HepG2 (cell line): ENCODE data around the gene ZNF814. TPM values are rescaled to one million over a fixed set of nuclear protein-coding genes. Genes with fewer than 3 reads are reported as not detected.

Source experiments
- ATF1 ChIP-seq: IDR thresholded peaks from 2 replicates; pipeline ENCODE4 v1.6.1; 2016; ENCODE audit warnings: mild to moderate bottlenecking, control low read depth
- ATF3 ChIP-seq: sonication (generic); formaldehyde crosslinking; IDR thresholded peaks from 2 replicates; pipeline ENCODE4 v1.4.0; 2020; ENCODE audit warnings: missing genetic modification reagents
- BRCA1 ChIP-seq: sonication (generic); formaldehyde crosslinking; IDR thresholded peaks from 2 replicates; pipeline ENCODE4 v1.4.0; 2020; ENCODE audit warnings: missing genetic modification reagents
- ETS1 ChIP-seq: sonication (generic); formaldehyde crosslinking; IDR thresholded peaks from 2 replicates; pipeline ENCODE4 v1.4.0; 2020; ENCODE audit warnings: missing genetic modification reagents
- FOXA3 ChIP-seq: IDR thresholded peaks from 2 replicates; pipeline ENCODE4 v1.6.1; 2016; ENCODE audit warnings: missing genetic modification reagents, missing compliant biosample characterization
- GPN1 ChIP-seq: sonication (generic); formaldehyde crosslinking; IDR thresholded peaks from 2 replicates; pipeline ENCODE4 v1.5.1; 2020; ENCODE audit warnings: missing genetic modification reagents, borderline replicate concordance
- KLF9 ChIP-seq: IDR thresholded peaks from 2 replicates; pipeline ENCODE4 v1.6.1; 2016; ENCODE audit warnings: low read depth
- LCORL ChIP-seq, 2 experiments: fragments of 450-650 bp in 1 of 2; sonication (generic) in 1 of 2; formaldehyde crosslinking in 1 of 2; IDR thresholded peaks; 2 replicates each; pipeline versions ENCODE4 v1.5.0 to v1.6.1; 2017 to 2020; ENCODE audit warnings: antibody characterized with exemption in 1 of 2, missing genetic modification reagents in 1 of 2
- RARG ChIP-seq: sonication (generic); formaldehyde crosslinking; IDR thresholded peaks from 2 replicates; pipeline ENCODE4 v1.4.0; 2020; ENCODE audit warnings: low read depth, mild to moderate bottlenecking, missing genetic modification reagents
- RFX5 ChIP-seq: IDR thresholded peaks from 2 replicates; pipeline ENCODE4 v1.6.1; 2011; ENCODE audit warnings: low read depth, low read length, improper control_type of control experiment
- TARDBP ChIP-seq: sonication (generic); formaldehyde crosslinking; IDR thresholded peaks from 2 replicates; pipeline ENCODE4 v1.8.0; 2022; ENCODE audit warnings: mild to moderate bottlenecking, missing genetic modification reagents
- TGIF2 ChIP-seq: IDR thresholded peaks from 2 replicates; pipeline ENCODE4 v1.6.1; 2016; ENCODE audit warnings: control low read depth, missing compliant biosample characterization
- ZBTB40 ChIP-seq, 2 experiments: fragments of 450-650 bp in 1 of 2; sonication (generic) in 1 of 2; formaldehyde crosslinking in 1 of 2; IDR thresholded peaks; 2 replicates each; pipeline versions ENCODE4 v1.6.1 to v1.8.0; 2016 to 2022; ENCODE audit warnings: antibody characterized with exemption in 1 of 2, mild to moderate bottlenecking in 1 of 2, missing genetic modification reagents in 1 of 2
- ZFP36 ChIP-seq: fragments of 150-350 bp; IDR thresholded peaks from 2 replicates; pipeline ENCODE4 v1.6.1; 2018; ENCODE audit warnings: borderline replicate concordance, low read length, low read depth; ENCODE audit not compliant: partially characterized antibody
- ZFP36L1 ChIP-seq: sonication (generic); formaldehyde crosslinking; IDR thresholded peaks from 2 replicates; pipeline ENCODE4 v1.8.0; 2022; ENCODE audit warnings: mild to moderate bottlenecking, missing genetic modification reagents, moderate library complexity
- ZKSCAN1 ChIP-seq: fragments of 150-350 bp; IDR thresholded peaks from 2 replicates; pipeline ENCODE4 v1.6.1; 2014; ENCODE audit warnings: low read length
- ZNF12 ChIP-seq: sonication (generic); formaldehyde crosslinking; IDR thresholded peaks from 2 replicates; pipeline ENCODE4 v1.5.0; 2020; ENCODE audit warnings: missing genetic modification reagents
- ZNF235 ChIP-seq: sonication (generic); formaldehyde crosslinking; IDR thresholded peaks from 2 replicates; pipeline ENCODE4 v1.8.1; 2023; ENCODE audit warnings: mild to moderate bottlenecking, missing genetic modification reagents, borderline replicate concordance
- ZNF766 ChIP-seq: sonication (generic); formaldehyde crosslinking; IDR thresholded peaks from 2 replicates; pipeline ENCODE4 v1.5.0; 2020; ENCODE audit warnings: missing genetic modification reagents, borderline replicate concordance
- ZNF777 ChIP-seq: sonication (generic); formaldehyde crosslinking; IDR thresholded peaks from 2 replicates; pipeline ENCODE4 v1.4.0; 2020; ENCODE audit warnings: missing genetic modification reagents
- polyA plus RNA-seq, 8 experiments: library from polyadenylated mRNA; depleted of rRNA in 3 of 8; stranded (reverse) in 7 of 8; unstranded in 1 of 8; fragments of >200 nt; fragmentation: Illumina TruSeq in 4 of 8; extraction: Trizol in 4 of 8; gene quantifications; 2 replicates each; pipeline versions ENCODE4 v1.2.1 to v1.2.3, GENCODE V29; 2011 to 2016; ENCODE audit warnings: low read depth in 4 of 8, missing spikeins in 1 of 8, mixed read lengths in 1 of 8; ENCODE audit not compliant: insufficient read depth in 1 of 8
- total RNA-seq, 5 experiments: library from RNA; depleted of rRNA; stranded (reverse); fragments of >200 nt; fragmentation: Illumina TruSeq; extraction: Trizol; gene quantifications; 2 replicates each; pipeline ENCODE4 v1.2.3, GENCODE V29; 2016; ENCODE audit warnings: low read depth in 1 of 5

Gene ZNF814
- total and polyA plus RNA-seq, 2 of the 13 experiments (the other 11 are each of a cell fraction or from before 2014, with no cell fraction given), result 2.5 to 3.4 TPM

- TF ChIP-seq FOXA3 (peak; percentile 30), BRCA1 (0 out of 2 replicates have a peak, but pooled peaks have one; percentile 37), ZNF766 (CRISPR knock-in tag) (no peak), ZKSCAN1 (no peak), ETS1 (CRISPR knock-in tag) (no peak), TARDBP (CRISPR knock-in tag) (peak; percentile 71; the same call in 1 of the 2 replicates), RFX5 (no peak; the same call in 1 of the 2 replicates), ATF1 (peak; percentile 58), ZNF235 (CRISPR knock-in tag) (peak; percentile 38; the same call in 1 of the 2 replicates), ZBTB40 (IDR thresholded peaks at IDR 0.05) (peak; percentile 63), ZBTB40 (CRISPR knock-in tag; IDR thresholded peaks at IDR 0.05) (peak; percentile 57), KLF9 (no peak), ZNF777 (CRISPR knock-in tag) (0 out of 2 replicates have a peak, but pooled peaks have one; percentile 37), RARG (CRISPR knock-in tag) (no peak), GPN1 (CRISPR knock-in tag) (no peak), TGIF2 (CRISPR knock-in tag) (peak; percentile 65; the same call in 1 of the 2 replicates), ZNF12 (CRISPR knock-in tag) (no peak), ATF3 (CRISPR knock-in tag) (peak; percentile 18; the same call in 1 of the 2 replicates), LCORL (IDR thresholded peaks at IDR 0.05) (no peak), LCORL (CRISPR knock-in tag; IDR thresholded peaks at IDR 0.05) (peak; percentile 51), ZFP36L1 (CRISPR knock-in tag) (no peak; the same call in 1 of the 2 replicates), ZFP36 (no peak)
These were observed 69.2 kb downstream of the ZNF814 start (continued) for GRCh38 chr19:57819475-57820148.
